Activated gamma-delta T cell treated with anti-CD3 and anti-CD28 coated beads, Interleukin-2, amount 50 U/mL, for 16 hours (primary cell): ENCODE results near the gene PTPRQ.

Source experiments
- DNase-seq: peaks from one replicate; pipeline ENCODE4 v3.0.0-alpha.2; 2020; ENCODE audit warnings: low read depth

The PTPRQ gene

GRCh38 chr12:80702889-80703805, 259.1 kb downstream of the PTPRQ start:
- DNase-seq = no peak

GRCh38 chr12:80704420-80704819, 260.4 kb downstream of the PTPRQ start:
- no peak for DNase-seq

- DNase-seq = no peak
These were observed 263.2 kb downstream of the PTPRQ start, which contains the start of gene MYF6 for GRCh38 chr12:80707126-80707829. TSS of gene MYF6 (plus strand) at chr12:80707634. CDS start at chr12:80707720, 86 bp downstream.

GRCh38 chr12:80707830-80708258, 263.8 kb downstream of the PTPRQ start:
- DNase-seq = no peak

GRCh38 chr12:80708259-80708974, 264.4 kb downstream of the PTPRQ start:
- no peak for DNase-seq

- DNase-seq = no peak
These were observed 264.9 kb downstream of the PTPRQ start for GRCh38 chr12:80708975-80709328.

GRCh38 chr12:80709811-80710726, 266.0 kb downstream of the PTPRQ start:
- no peak for DNase-seq

GRCh38 chr12:80710727-80711449, 266.9 kb downstream of the PTPRQ start:
- DNase-seq = no peak

GRCh38 chr12:80711866-80712265, 267.8 kb downstream of the PTPRQ start:
- no peak for DNase-seq

GRCh38 chr12:80712866-80713265, 268.8 kb downstream of the PTPRQ start:
- DNase-seq = no peak

GRCh38 chr12:80713419-80713818, 269.4 kb downstream of the PTPRQ start:
- no peak for DNase-seq

GRCh38 chr12:80714055-80714454, 270.0 kb downstream of the PTPRQ start:
- no peak for DNase-seq

- no peak for DNase-seq
These were observed 270.8 kb downstream of the PTPRQ start for GRCh38 chr12:80714846-80715245.

GRCh38 chr12:80715713-80716249, 271.7 kb downstream of the PTPRQ start:
- no peak for DNase-seq

GRCh38 chr12:80716696-80717469, 272.8 kb downstream of the PTPRQ start, which contains the start of gene MYF5:
TSS of gene MYF5 (plus strand) at chr12:80716912. CDS start at chr12:80717064, 152 bp downstream.
- DNase-seq = no peak

- DNase-seq = no peak
These were observed 273.8 kb downstream of the PTPRQ start for GRCh38 chr12:80717856-80718255.

- no peak for DNase-seq
These were observed 276.5 kb downstream of the PTPRQ start for GRCh38 chr12:80720516-80720915.

- no peak for DNase-seq
These were observed 277.3 kb downstream of the PTPRQ start for GRCh38 chr12:80721326-80721725.
